Measurements from ENCODE around the gene RSPRY1. TPM values are rescaled to one million over a fixed set of nuclear protein-coding genes. Genes with fewer than 3 reads are reported as not detected.

Gene RSPRY1
- total and polyA plus RNA-seq, 2 of the 8 experiments (the other 6 are each of a cell fraction or from before 2014, with no cell fraction given): 11.5 to 32.5 TPM

- CTCF ChIA-PET (ENCODE audit: partially characterized antibody): interaction anchor here (1.1 to 1.5 kb wide), 2 partner anchors 8 to 11 kb away, joined by 3 to 4 read pairs; no protein-coding TSS in a partner anchor
These were observed 85.9 kb downstream of the RSPRY1 start for GRCh38 chr16:57271867-57272495.

More at GRCh38 chr16:57271867-57272495, 85.9 kb downstream of the RSPRY1 start:
- H2BK15ac ChIP-seq (ENCODE audit: low read length): no peak overlapping the region
- no peaks in the 10 kb centered on the region for H3K79me2 ChIP-seq (ENCODE audit: control insufficient read depth in 1 of 2, insufficient read depth in 2 of 2, low read length in 2 of 2)
- no peak overlapping the region for H3K9ac ChIP-seq (replicated peaks in 1 of 4; ENCODE audit: extremely low read depth in 1 of 4, low read depth in 3 of 4, low read length in 3 of 4)
- H4K91ac ChIP-seq (replicated peaks; ENCODE audit: insufficient read length, low read length): no peak overlapping the region
- H3K14ac ChIP-seq (ENCODE audit: insufficient read length): no peak overlapping the region
- H2BK5ac ChIP-seq (ENCODE audit: low read depth, low read length): no peak overlapping the region
- WGBS, 2 experiments (ENCODE audit: extremely low coverage in 1 of 2, insufficient coverage in 1 of 2, insufficient read length in 1 of 2, insufficient replicate concordance in 2 of 2, low coverage in 1 of 2, low lambda C conversion rate in 2 of 2, missing lambda C conversion rate in 1 of 2): 89% methylated on average over 5 of the region's 5 CpGs; no CpG with 5 or more reads in 1 of the 2 experiments
- no peaks in the 10 kb centered on the region for H4K20me1 ChIP-seq (replicated peaks in 1 of 2; ENCODE audit: control insufficient read depth in 1 of 2, insufficient read depth in 2 of 2, low read length in 2 of 2)
- H2AFZ ChIP-seq (ENCODE audit: low read length): no peak overlapping the region
- no peak for TF ChIP-seq ZNF274 (IDR thresholded peaks at IDR 0.05; ENCODE audit: borderline replicate concordance, extremely low read depth, low read length)
- no peak for TF ChIP-seq JUN (IDR thresholded peaks at IDR 0.05; ENCODE audit: low read depth, low read length)
- no peak for TF ChIP-seq RNF2 (IDR thresholded peaks at IDR 0.05; ENCODE audit: borderline replicate concordance, low read depth, low read length, missing control alignments, poor library complexity, severe bottlenecking)
- no peak for TF ChIP-seq CBX8 (IDR thresholded peaks at IDR 0.05; ENCODE audit: borderline replicate concordance, low read depth, low read length)
- no peak for TF ChIP-seq RAD21 (IDR thresholded peaks at IDR 0.05 in 1 of 2, conservative IDR thresholded peaks at IDR 0.05 in 1 of 2; ENCODE audit: low read depth in 2 of 2, low read length in 2 of 2)
- TF ChIP-seq SIRT6 (IDR thresholded peaks at IDR 0.05; ENCODE audit: low read length): no peak
- no peak for TF ChIP-seq YY1 (IDR thresholded peaks at IDR 0.05; ENCODE audit: low read depth, low read length)
- TF ChIP-seq POLR2A (IDR thresholded peaks at IDR 0.05; ENCODE audit: control extremely low read depth in 1 of 2, low read depth in 2 of 2, low read length in 2 of 2): no peak
- no peak for TF ChIP-seq CEBPB (IDR thresholded peaks at IDR 0.05; ENCODE audit: low read depth, low read length)
- TF ChIP-seq MAX (IDR thresholded peaks at IDR 0.05): no peak
- no peak for TF ChIP-seq CREB1 (IDR thresholded peaks at IDR 0.05)
- DNase-seq (ENCODE audit: low read depth in 1 of 2, low spot score in 2 of 2) (no peak), FAIRE-seq (no peak)
- H2BK120ac ChIP-seq (replicated peaks; ENCODE audit: low read depth, low read length): no peak overlapping the region
- no peaks in the 10 kb centered on the region for H3K27me3 ChIP-seq (replicated peaks in 1 of 4; ENCODE audit: control insufficient read depth in 3 of 4, extremely low read depth in 1 of 4, insufficient read depth in 3 of 4, low read length in 3 of 4)
- no peaks in the 10 kb centered on the region for H3K36me3 ChIP-seq (ENCODE audit: control insufficient read depth in 2 of 4, insufficient read depth in 4 of 4, low read length in 3 of 4)
- no peaks in the 10 kb centered on the region for H3K79me1 ChIP-seq (ENCODE audit: low read depth, low read length)
- no peaks in the 10 kb centered on the region for H3K9me3 ChIP-seq (ENCODE audit: insufficient read depth in 2 of 2, low read depth in 1 of 2, low read length in 1 of 2)
- no peak overlapping the region for H4K8ac ChIP-seq (ENCODE audit: extremely low read depth, insufficient read depth, low read length)
- no peak overlapping the region for H3K27ac ChIP-seq (ENCODE audit: low read depth, low read length)
- H3K18ac ChIP-seq (ENCODE audit: extremely low read depth, low read length): no peak overlapping the region; the same call in 1 of the 2 replicates
- peaks cover 0 to 6% (median 0%) of the 10 kb centered on the region in 4 experiments; a peak in 1 of 7 replicates for H3K4me1 ChIP-seq (replicated peaks in 1 of 4; ENCODE audit: control insufficient read depth in 3 of 4, insufficient read depth in 4 of 4, low read length in 3 of 4)
- H3K56ac ChIP-seq (replicated peaks; ENCODE audit: insufficient read length, low read depth, low read length): no peak overlapping the region
- H2BK12ac ChIP-seq (ENCODE audit: low read depth, low read length): no peak overlapping the region
- 0 out of 2 replicates have a peak, but pooled peaks cover 1% of the 10 kb centered on the region for H3K23me2 ChIP-seq (ENCODE audit: low read depth, low read length)
- H3K4me3 ChIP-seq (ENCODE audit: extremely low read depth in 1 of 4, insufficient read depth in 2 of 4, low read depth in 3 of 4, low read length in 4 of 4): no peak overlapping the region
- no peak overlapping the region for H3K4ac ChIP-seq (replicated peaks; ENCODE audit: insufficient read length, low read depth, low read length)
- no peak overlapping the region for H2BK20ac ChIP-seq (ENCODE audit: low read length)
- no peak overlapping the region for H3K23ac ChIP-seq (ENCODE audit: insufficient read length)
- no peak overlapping the region for H2AK5ac ChIP-seq (ENCODE audit: low read depth, low read length)
- POLR2A ChIA-PET (ENCODE audit: partially characterized antibody): no interaction called here
- no peak overlapping the region for H3K4me2 ChIP-seq (ENCODE audit: insufficient read depth in 1 of 2, low read depth in 2 of 2, low read length in 2 of 2)
- H4K5ac ChIP-seq (ENCODE audit: insufficient read length, low read depth, low read length): no peak overlapping the region

All from H1 (cell line).